Peyer's patch (tissue), 4 donors: ENCODE data around the gene RAC3.

Experiments
- POLR2A ChIP-seq, 2 donors: fragments of 450-650 bp; IDR thresholded peaks; one replicate each; pipeline ENCODE4 v1.5.1; 2017; ENCODE audit warnings: antibody characterized with exemption in 2 of 2, mild to moderate bottlenecking in 2 of 2, moderate library complexity in 2 of 2
- TF ChIP-seq, protein P1 (sequence below), 6 experiments: fragments of 450-650 bp in 4 of 6; fragments of 200-600 bp in 2 of 6; sonication (generic) in 1 of 6; IDR thresholded peaks; one replicate each; pipeline ENCODE4 v1.5.1; 2017 to 2019; ENCODE audit warnings: antibody characterized with exemption in 6 of 6, mild to moderate bottlenecking in 3 of 6, moderate library complexity in 1 of 6

DNA sequence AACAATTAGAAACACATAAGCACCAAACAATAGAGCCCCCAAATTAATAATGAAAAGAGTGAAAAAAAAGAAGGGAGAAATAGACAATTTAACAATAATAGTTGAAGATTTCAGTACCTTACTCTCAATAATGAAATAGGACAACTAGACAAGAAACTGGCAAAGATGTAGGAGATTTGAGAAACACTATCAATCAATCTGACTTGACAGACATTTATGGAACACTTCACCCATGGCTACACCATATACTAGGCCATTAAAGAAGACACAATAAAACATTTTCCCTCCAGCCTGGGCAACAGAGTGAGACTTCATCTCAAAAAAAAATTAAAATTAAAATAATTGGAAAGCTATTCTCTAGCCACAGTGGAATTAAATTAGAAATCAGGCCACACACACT, 39.1 kb downstream of the RAC3 start:
- TF ChIP-seq, protein P1, sequence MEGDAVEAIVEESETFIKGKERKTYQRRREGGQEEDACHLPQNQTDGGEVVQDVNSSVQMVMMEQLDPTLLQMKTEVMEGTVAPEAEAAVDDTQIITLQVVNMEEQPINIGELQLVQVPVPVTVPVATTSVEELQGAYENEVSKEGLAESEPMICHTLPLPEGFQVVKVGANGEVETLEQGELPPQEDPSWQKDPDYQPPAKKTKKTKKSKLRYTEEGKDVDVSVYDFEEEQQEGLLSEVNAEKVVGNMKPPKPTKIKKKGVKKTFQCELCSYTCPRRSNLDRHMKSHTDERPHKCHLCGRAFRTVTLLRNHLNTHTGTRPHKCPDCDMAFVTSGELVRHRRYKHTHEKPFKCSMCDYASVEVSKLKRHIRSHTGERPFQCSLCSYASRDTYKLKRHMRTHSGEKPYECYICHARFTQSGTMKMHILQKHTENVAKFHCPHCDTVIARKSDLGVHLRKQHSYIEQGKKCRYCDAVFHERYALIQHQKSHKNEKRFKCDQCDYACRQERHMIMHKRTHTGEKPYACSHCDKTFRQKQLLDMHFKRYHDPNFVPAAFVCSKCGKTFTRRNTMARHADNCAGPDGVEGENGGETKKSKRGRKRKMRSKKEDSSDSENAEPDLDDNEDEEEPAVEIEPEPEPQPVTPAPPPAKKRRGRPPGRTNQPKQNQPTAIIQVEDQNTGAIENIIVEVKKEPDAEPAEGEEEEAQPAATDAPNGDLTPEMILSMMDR (IDR thresholded peaks at IDR 0.05): no peak
- TF ChIP-seq POLR2A (IDR thresholded peaks at IDR 0.05): no peak
